ENCODE results near the gene CCDC86. TPM values are rescaled to one million over a fixed set of nuclear protein-coding genes. Genes with fewer than 3 reads are reported as not detected.

Gene CCDC86
- total and polyA plus RNA-seq, 9 of the 15 experiments (the other 6 are each of a cell fraction or from before 2014, with no cell fraction given), result 4.6 to 102 (median 25.2) TPM

DNA sequence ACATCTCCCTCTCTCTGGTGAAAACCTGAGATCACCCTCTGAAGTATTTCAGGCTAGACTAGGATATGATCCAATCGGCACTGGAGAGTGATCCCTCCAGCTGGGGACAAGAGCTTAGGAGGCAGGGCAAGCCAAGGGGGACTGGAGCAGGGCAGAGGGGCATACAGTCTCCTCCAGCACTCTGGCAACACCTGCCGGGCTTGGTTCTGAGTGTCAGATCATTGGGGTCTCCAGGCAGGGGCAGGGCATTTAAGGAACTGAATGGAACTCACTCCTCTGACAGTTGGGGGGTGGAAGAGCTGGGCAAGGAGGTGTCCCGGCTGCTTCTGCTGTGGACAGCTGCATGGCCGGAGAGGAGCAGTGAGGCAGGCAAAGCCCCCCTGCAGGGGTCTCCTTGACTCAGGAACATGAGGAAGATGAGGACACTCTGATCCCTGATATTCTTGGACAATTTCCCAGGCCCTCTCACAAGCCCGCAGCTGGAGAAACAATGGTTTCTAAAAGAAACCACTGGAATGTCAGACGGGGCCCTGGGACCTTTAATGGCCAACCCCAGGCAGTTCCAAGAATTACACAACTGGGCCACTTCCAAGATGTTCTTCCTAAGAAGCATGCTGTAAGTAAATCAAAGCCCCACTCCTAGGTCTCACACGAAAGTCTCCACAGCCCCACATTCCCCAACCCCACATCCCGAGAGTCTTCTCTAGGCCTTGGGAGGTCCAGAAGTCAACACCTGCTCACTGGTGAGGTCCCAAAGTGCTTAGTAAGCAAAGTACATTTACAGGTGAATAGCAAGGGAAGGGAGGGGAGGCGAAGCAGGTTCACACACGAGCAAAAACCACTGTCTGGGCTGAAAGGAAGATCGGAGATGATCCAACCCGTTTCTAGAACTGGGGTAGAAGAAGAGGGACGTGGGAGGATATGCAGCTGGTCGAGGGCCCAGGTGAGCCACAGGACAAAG, 1.2 kb upstream of the CCDC86 start (continued):
- TF ChIP-seq, protein P1, sequence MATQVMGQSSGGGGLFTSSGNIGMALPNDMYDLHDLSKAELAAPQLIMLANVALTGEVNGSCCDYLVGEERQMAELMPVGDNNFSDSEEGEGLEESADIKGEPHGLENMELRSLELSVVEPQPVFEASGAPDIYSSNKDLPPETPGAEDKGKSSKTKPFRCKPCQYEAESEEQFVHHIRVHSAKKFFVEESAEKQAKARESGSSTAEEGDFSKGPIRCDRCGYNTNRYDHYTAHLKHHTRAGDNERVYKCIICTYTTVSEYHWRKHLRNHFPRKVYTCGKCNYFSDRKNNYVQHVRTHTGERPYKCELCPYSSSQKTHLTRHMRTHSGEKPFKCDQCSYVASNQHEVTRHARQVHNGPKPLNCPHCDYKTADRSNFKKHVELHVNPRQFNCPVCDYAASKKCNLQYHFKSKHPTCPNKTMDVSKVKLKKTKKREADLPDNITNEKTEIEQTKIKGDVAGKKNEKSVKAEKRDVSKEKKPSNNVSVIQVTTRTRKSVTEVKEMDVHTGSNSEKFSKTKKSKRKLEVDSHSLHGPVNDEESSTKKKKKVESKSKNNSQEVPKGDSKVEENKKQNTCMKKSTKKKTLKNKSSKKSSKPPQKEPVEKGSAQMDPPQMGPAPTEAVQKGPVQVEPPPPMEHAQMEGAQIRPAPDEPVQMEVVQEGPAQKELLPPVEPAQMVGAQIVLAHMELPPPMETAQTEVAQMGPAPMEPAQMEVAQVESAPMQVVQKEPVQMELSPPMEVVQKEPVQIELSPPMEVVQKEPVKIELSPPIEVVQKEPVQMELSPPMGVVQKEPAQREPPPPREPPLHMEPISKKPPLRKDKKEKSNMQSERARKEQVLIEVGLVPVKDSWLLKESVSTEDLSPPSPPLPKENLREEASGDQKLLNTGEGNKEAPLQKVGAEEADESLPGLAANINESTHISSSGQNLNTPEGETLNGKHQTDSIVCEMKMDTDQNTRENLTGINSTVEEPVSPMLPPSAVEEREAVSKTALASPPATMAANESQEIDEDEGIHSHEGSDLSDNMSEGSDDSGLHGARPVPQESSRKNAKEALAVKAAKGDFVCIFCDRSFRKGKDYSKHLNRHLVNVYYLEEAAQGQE (IDR thresholded peaks at IDR 0.05; ENCODE audit: borderline replicate concordance), result no peak
- TF ChIP-seq, protein P1 (CRISPR knock-in tag; IDR thresholded peaks at IDR 0.05; ENCODE audit: low read depth), result no peak
- TF ChIP-seq C11orf30 (IDR thresholded peaks at IDR 0.05; ENCODE audit: low read depth) (peak; percentile 83), ELF1 (tag; IDR thresholded peaks at IDR 0.05) (no peak), GABPB2 (CRISPR knock-in tag; conservative IDR thresholded peaks at IDR 0.05) (no peak), E2F1 (CRISPR knock-in tag; IDR thresholded peaks at IDR 0.05) (no peak), ZBTB7A (IDR thresholded peaks at IDR 0.05; ENCODE audit: borderline replicate concordance, control insufficient read depth, low read depth, low read length) (peak; percentile 14; the same call in 1 of the 2 replicates)
- TF ChIP-seq, protein P2, sequence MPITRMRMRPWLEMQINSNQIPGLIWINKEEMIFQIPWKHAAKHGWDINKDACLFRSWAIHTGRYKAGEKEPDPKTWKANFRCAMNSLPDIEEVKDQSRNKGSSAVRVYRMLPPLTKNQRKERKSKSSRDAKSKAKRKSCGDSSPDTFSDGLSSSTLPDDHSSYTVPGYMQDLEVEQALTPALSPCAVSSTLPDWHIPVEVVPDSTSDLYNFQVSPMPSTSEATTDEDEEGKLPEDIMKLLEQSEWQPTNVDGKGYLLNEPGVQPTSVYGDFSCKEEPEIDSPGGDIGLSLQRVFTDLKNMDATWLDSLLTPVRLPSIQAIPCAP (CRISPR knock-in tag; IDR thresholded peaks at IDR 0.05; ENCODE audit: borderline replicate concordance), result no peak
